GM12891 (cell line): ENCODE data around the gene ATE1.

Experiments
- PAX5 ChIP-seq: IDR thresholded peaks from 2 replicates; pipeline ENCODE4 v1.6.1; 2011; ENCODE audit warnings: low read length, moderate library complexity, mild to moderate bottlenecking; ENCODE audit not compliant: insufficient read depth, severe bottlenecking
- POLR2A ChIP-seq: IDR thresholded peaks from 2 replicates; pipeline ENCODE4 v1.6.1; 2011; ENCODE audit warnings: low read depth, low read length, control low read depth
- POLR2AphosphoS5 ChIP-seq: IDR thresholded peaks from 2 replicates; pipeline ENCODE4 v1.6.1; 2011; ENCODE audit warnings: low read depth, low read length, control low read depth
- POU2F2 ChIP-seq: IDR thresholded peaks from 2 replicates; pipeline ENCODE4 v1.6.1; 2011; ENCODE audit warnings: low read depth, mild to moderate bottlenecking, control low read depth, low read length, moderate library complexity
- SPI1 ChIP-seq: IDR thresholded peaks from 2 replicates; pipeline ENCODE4 v1.6.1; 2011; ENCODE audit warnings: low read depth, low read length, control low read depth
- TAF1 ChIP-seq: IDR thresholded peaks from 2 replicates; pipeline ENCODE4 v1.6.1; 2011; ENCODE audit warnings: low read depth, low read length, control low read depth

DNA sequence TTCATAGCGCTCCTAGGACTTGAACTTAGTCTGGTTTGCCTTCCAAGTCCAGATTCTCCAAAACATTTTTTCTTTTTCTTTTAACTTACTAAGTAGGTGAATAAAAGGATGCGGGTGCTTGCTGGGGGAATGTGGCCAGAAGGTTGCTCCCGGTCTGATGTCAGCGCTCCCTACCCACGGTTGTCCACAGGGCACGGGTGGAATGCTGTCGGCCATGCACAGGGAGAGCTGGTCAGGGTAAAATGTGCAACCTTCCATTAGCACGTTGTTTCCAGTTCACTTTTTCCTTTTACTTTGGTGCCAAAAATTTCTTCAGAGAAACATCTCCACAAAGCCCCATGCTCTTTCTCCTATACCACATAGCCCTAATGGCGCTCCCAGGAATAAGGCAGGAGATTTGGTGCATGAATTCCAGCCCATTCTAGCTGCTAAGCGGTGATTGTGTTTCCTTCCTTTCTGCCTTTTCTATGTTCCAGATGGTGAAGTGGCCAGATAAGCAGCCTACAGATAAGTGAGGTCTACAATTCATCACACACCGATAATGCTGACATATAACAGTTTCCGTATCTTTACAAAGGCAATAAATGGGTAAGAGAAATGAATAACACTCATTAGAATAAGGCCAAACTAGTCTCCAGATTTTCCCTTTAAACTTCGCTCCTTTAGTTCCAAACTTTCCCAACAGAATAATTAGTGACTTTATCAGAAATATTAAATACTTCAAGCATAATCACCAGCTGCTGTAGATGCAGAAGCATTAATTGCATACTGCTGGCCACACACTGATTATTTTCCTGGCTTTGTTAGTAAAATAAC is 191.3 kb downstream of the ATE1 start:
- TF ChIP-seq POLR2A: no peak
- no peak for TF ChIP-seq POU2F2
- TF ChIP-seq POLR2AphosphoS5: no peak
- TF ChIP-seq TAF1: no peak
- no peak for TF ChIP-seq SPI1
- TF ChIP-seq PAX5: no peak
